Activated CD4-positive, alpha-beta T cell treated with anti-CD3 and anti-CD28 coated beads, Interleukin-2, amount 50 U/mL, for 4 hours (primary cell): ENCODE results near the gene TRIM47.

ENCODE experiments used
- DNase-seq, 2 experiments: peaks; one replicate each; pipeline ENCODE4 v3.0.0-alpha.2; 2020

TRIM47 gene

DNA sequence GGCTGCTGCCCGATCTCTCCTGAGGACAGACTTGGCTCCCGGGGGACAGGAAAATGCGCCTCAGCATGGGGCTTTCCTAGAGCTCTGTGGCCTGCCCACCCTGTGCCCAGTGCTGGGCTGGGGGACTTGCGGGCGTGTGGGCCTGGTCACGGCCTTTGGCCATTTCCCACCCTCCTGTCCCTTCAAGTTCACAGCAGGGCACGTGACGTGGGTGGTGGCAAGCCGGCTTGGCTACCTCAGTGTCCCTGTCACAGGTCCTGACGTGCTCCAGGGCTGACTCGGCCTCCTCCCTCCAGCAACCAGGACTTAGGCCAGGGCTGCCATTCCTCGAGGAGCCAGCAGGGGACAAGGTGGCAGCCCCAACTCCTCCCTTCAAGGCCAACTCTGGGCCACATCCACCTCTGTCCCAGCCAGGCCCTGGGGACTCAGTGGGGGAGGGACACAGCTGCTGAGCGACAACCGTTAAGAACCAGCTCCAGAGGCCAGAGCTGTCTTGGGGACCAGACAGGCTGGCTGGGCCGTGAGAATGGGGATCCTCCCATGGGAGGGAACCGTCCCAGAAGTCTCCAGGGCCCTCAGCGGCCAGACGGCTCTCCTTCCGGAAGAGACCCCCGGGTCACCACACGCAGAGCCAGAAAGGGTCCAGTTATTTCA is 33.2 kb downstream of the TRIM47 start:
- peak; percentile 51 to 53 for DNase-seq

DNA sequence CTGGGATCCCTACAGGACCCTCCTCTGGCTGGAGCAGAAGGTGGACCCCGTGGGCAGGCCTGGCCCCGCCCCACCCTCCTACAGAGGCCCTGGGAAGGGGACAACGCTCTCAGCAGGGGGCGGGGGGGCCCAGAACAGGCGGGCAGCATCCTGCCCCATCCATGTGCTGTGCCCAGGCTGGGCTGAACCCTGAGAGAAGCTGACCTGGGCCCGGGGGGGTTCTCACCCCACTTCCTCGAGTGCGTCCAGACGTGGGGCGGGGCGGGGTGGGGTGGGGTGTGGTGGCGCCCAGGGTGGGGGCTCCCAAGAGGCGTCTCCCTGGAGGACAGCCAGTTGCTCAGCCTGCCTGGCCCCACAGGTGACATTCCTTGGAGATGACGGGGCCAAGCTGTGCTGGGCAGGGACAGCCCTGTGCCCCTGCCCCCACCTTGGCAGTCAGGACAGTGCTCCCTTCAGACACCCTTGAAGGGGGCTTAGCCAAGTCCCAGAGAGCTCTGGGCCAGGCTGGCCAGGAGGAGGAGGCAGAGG is 33.8 kb downstream of the TRIM47 start:
- no peak for DNase-seq

DNA sequence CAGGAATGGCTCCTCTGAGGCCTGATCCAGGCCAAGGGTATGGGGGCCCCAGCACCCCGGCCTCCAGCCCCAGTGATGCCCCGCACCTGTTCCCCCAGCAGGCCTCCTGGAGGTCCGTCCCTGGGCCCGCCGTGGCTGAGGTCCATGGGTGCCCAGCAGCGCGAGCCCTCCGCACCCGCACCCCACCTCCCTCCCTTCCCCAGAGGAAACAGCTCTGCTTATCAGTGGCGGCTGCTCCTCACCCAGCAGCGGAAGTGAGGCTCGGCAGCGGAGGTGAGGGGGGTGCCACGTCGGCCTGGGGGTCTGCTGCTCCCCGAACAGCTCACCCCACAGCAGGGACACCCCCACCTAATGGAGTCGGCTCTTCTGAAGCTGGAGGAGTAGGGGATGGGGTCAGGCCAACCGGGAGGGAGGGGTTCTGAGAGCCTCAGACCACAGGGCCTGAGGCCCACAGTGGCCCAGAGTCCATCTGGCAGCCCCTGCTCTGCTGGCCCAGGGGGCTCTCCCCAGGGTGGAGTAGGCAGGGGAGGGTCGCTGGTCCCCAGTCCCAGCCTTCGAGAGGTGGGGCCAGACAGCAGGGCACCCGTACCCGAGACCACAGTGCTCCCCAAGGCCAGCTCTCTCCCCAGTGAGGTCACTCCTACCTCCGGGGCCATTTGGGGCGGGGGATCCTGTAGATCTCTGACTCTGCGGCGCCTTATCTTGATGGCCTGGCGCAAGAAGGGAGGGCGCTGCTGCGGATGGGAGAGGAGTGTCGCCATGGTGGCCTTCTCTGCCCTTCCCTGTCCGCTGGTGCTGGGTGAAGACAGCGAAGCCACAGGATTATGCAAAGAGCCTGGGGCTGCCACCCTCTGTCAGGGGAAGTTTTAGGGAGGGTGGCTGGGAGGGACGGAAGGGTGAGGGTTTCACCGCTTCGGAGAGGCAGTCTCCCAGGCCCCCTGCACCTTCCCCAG is 34.5 kb downstream of the TRIM47 start, which contains the start of gene UNC13D:
Gene UNC13D, minus strand, starts transcription at position 828 of the 953 bp plus-strand sequence. Its CDS starts 67 bp downstream, at position 761.
- DNase-seq: peak; percentile 45 to 46

DNA sequence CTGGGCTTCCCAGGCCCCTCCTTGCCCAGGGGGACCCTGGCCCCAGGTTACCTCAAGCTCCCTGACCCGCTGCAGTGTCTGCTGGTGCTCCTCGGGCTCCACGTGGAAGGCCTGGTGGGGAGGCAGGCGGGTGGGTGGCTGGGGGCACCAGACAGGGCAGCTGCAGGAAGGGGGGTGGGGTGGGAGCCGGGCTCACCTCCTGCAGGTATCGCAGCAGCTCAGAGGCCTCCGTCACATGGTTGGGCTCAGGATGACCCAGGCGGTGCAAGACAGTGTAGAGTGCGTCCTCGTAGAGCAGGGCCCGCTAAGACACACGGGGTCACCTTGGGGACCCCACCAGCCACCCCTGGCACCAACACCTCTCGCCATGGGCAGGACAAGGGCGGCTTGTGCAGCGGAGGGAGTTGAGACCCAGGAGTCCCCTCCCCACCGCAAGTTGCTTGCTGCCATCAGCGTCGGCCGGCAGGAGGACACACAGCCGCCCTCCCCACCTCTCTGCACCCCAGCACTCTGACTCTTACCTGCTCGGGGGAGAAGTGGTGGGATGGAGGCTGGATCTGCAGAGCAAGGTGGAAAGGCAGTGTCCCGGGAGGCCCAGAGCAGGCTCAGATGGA is 35.3 kb downstream of the TRIM47 start:
- DNase-seq: peak in 1 of 2 experiments; percentile 13

DNA sequence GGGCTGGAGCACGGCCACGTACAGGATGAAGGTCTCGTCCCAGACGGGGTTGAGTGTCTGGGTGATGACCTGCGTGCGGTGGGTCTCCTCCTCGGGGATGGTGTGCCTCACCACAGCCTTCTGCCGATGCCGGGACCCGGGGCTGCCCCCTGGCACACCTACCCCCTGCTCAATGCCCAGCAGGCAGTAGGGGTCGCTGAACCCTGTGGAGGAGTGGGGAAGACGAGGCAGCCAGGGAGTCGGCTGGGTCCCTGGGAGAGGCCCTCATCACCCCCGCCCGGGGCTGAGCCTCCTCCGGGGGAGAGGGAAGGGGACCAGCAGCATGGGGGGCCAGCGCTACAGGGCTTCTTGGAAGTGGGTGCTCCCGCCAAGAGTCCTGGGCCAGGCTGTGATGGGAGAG is 36.0 kb downstream of the TRIM47 start:
- no peak for DNase-seq

- DNase-seq: no peak
These were observed 37.6 kb downstream of the TRIM47 start for GRCh38 chr17:75840799-75841164.

DNA sequence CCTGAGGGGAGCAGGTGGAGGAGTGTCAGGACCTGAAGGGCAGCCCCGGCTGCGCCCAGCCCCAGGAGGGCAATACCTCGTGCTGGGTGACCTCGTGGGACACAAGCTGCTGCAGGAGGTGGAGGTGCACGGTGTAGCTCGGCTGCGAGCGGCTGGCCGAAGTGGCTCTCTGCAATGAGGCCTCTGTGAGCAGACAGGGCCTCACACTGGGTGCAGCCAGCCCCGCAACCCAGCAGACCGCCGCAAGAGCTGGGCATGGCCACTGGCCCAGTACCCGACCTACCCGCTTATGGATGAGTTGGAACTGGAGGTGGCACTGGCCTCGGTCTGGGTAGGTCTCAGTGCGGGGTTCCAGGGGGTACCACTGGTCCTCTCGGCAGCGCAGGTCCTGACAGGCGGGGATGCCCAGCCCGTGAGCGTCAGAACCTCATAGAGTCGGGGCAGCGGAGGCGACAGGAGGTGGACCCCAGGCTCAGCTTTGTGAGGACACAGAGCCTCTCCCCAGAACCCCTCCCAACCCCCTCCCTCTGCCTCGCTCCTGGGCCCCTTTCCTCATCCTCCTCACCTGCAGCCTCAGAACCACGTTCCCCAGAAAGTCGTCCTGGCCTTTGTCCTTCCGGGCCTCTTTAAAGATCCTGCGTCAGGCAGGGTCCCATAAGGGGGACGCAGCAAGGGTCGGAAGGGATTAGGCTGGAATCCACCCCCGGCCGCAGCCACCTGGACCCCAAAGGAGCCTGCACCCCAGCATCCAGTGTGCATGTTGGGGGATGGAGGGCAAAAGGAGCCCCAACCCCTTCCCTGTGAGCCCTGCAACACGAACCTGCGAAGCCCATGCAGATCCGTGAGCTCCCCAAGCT is 38.2 kb downstream of the TRIM47 start:
- DNase-seq: no peak

DNA sequence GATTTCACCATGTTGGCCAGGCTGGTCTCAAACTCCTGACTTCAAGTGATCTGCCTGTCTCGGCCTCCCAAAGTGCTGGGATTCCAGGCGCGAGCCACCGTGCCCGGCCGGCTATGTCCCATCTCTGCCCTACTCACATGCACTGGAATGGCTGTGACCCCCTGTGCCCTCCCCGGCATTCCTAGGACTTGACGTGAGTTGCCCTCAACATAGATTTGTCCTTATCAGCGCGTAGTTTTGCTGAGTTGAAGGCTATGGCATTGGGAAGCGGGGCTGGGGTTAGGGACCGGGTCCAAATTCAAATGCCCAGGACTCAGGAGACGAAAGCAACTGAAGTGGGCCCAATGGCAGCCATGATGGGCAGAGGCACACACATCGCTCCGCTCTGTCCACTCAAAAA is 40.0 kb downstream of the TRIM47 start:
- no peak for DNase-seq

- DNase-seq: no peak
These were observed 40.5 kb downstream of the TRIM47 start for GRCh38 chr17:75837899-75838298.

GRCh38 chr17:75836605-75837004 is 41.8 kb downstream of the TRIM47 start:
- no peak for DNase-seq

- no peak for DNase-seq
These were observed 42.8 kb downstream of the TRIM47 start for GRCh38 chr17:75835654-75835987.

DNA sequence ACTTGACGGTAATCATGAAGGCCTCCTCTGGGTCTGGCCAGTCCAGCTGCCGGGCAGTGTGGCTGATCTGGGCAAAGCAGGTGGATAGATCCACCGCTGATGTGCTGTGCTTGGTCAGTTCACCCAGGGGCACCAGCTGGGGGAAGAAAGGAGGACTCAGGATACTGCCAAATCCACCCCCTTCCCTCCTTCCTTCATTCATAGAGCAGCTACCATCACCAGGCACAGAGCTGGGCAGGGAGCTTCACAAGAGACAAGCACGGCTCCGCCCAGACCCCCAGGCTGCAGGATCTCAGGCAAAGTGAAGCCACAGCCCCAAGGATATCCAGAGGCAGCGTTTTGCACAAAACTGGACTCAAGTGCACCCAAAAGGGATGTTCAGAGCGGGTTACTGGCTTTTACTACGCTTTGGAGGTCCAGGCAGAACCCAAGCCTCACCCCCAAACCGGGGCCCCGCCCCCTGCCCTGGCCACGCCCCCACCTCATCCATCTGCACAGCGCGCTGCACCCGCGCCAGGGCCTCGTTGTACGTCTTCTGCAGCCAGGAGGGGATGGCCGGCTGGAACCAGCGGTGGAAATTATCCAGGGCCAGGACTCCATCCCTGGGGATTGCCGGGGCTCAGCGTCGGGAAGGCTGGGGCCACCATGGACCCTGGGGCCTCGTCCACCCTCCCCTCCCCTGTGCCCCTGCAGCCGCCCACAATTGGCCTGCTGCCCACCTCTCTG is 43.3 kb downstream of the TRIM47 start:
- DNase-seq: no peak

GRCh38 chr17:75834279-75834920 is 44.0 kb downstream of the TRIM47 start:
- no peak for DNase-seq

DNA sequence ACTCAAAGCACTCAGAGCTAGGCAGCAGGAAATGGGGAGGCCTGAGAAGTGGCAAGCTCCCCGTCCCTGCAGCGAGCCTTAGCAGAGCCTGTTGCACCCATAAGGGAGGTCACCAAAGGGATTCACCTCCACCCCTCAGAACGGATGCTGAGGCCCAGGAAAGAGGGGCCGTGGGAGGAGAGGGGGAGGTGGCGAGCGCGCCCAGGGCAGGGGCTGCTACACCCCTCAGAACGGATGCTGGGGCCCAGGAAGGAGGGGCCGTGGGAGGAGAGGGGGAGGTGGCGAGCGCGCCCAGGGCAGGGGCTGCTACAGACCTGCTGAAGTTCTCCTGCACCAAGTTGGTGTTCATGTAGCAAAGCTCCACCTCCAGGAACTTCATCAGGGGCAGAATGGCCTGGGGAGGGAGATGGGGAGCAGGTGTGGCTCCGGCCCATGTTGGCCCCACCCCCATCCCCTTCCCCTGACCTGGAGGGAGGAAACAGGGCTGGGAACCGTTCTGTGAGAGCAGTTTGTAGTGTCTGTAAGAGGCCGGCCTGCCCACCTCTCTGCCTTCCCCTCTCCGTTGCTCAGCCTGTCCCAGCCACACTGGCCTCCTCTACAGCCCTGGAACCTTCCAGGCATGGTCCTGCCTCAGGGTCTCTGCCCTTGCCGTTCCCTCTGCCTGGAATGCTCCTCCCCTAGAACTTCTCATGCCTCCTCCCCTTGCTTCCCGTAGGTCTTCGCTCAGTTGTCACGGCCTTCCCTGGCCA is 45.6 kb downstream of the TRIM47 start:
- DNase-seq: peak in 1 of 2 experiments; percentile 12

GRCh38 chr17:75832164-75832651 is 46.2 kb downstream of the TRIM47 start:
- DNase-seq: no peak

DNA sequence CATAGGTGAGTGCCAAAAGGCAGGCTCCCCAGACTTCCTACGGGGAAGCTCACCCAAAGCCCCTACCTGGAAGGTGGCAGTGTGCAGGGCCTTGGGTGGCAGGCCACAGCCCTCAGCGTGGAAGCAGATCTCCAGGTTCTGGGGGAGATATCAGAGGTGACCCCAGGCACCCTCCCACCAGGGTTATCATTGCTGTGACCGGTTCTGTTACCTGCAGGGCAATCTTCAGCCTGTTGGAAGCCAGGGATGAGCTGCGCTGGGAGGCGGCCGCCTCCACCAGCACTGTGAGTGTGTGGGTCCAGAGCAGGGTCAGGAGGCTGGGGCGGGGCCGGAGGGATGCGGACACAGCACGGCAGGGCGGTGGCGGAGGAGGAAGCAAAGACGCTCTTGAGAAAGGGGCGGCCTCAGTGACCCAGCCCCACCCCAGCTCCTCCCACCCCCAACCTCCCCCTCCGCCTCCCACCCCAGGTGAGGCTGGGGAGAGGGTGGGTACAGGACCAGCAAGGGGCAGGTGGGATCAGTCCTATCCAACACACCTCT is 47.3 kb downstream of the TRIM47 start:
- DNase-seq: no peak

- DNase-seq: peak in 1 of 2 experiments; percentile 14
These were observed 48.0 kb downstream of the TRIM47 start for GRCh38 chr17:75830164-75831031.

GRCh38 chr17:75829747-75830146 is 48.6 kb downstream of the TRIM47 start:
- no peak for DNase-seq

GRCh38 chr17:75828741-75829140 is 49.6 kb downstream of the TRIM47 start:
- no peak for DNase-seq
